SK-N-MC (cell line): ENCODE measurements around the gene BMPR1B.

Experiments
- EZH2 ChIP-seq: fragments of 200-600 bp; sonication (generic); IDR thresholded peaks from one replicate; pipeline ENCODE4 v1.6.1; 2017; ENCODE audit warnings: antibody characterized with exemption
- POLR2AphosphoS5 ChIP-seq: IDR thresholded peaks from 2 replicates; pipeline ENCODE4 v1.6.1; 2012; ENCODE audit warnings: mild to moderate bottlenecking, low read depth, low read length, borderline replicate concordance

- TF ChIP-seq POLR2AphosphoS5 (no peak), EZH2 (no peak)
These were observed 344.5 kb downstream of the BMPR1B start for GRCh38 chr4:95102162-95102790.
